Neural crest cell (in vitro differentiated cells): Measurements from ENCODE around the gene COL24A1. TPM values are rescaled to one million over a fixed set of nuclear protein-coding genes. Genes with fewer than 3 reads are reported as not detected.

Source experiments
- DNase-seq: peaks from one replicate; pipeline ENCODE4 v3.0.0; 2021; ENCODE audit warnings: low read depth, mixed read lengths, low spot score
- H3K27ac Mint-ChIP-seq: one replicate; pipeline ENCODE4 v1.8.0; 2021; ENCODE audit warnings: mild to moderate bottlenecking, mixed read lengths; ENCODE audit not compliant: unreplicated experiment
- H3K27me3 Mint-ChIP-seq: 2 replicates; pipeline ENCODE4 v1.8.0; 2021; ENCODE audit warnings: low read depth, mild to moderate bottlenecking, mixed read lengths
- H3K36me3 Mint-ChIP-seq: 2 replicates; pipeline ENCODE4 v1.8.0; 2021; ENCODE audit warnings: low read depth, mild to moderate bottlenecking, mixed read lengths
- H3K4me1 Mint-ChIP-seq: 2 replicates; pipeline ENCODE4 v1.8.0; 2021; ENCODE audit warnings: mixed read lengths
- H3K4me3 Mint-ChIP-seq: one replicate; pipeline ENCODE4 v1.8.0; 2021; ENCODE audit warnings: mild to moderate bottlenecking, mixed read lengths
- H3K9me3 Mint-ChIP-seq: 2 replicates; pipeline ENCODE4 v1.8.0; 2021; ENCODE audit warnings: mixed read lengths
- CTCF ChIP-seq: fragments of 200-600 bp; sonication (generic); conservative IDR thresholded peaks from 2 replicates; pipeline ENCODE4 v1.5.0; 2021; ENCODE audit warnings: antibody characterized with exemption, mild to moderate bottlenecking
- total RNA-seq: library from RNA; stranded (reverse); gene quantifications from 2 replicates; pipeline ENCODE4 v1.2.1, GENCODE V29; 2021

Gene COL24A1
- total RNA-seq, 1 donor from 2014 or later, result 0.35 TPM

GRCh38 chr1:85683292-85684025 is 473.1 kb downstream of the COL24A1 start:
- peaks cover 15% of the 10 kb centered on the region for H3K4me1 Mint-ChIP-seq
- peaks cover 7% of the 10 kb centered on the region for H3K36me3 Mint-ChIP-seq
- TF ChIP-seq CTCF, result no peak
- H3K9me3 Mint-ChIP-seq, result no peaks in the 10 kb centered on the region
- H3K4me3 Mint-ChIP-seq, result no peak overlapping the region
- H3K27me3 Mint-ChIP-seq, result no peaks in the 10 kb centered on the region
- no peak overlapping the region for H3K27ac Mint-ChIP-seq
- no peak for DNase-seq

GRCh38 chr1:85681087-85681486 is 475.5 kb downstream of the COL24A1 start:
- no peak overlapping the region for H3K4me3 Mint-ChIP-seq
- DNase-seq, result peak; percentile 13

More at GRCh38 chr1:85681087-85681486, 475.5 kb downstream of the COL24A1 start:
- Mint-ChIP-seq H3K9me3 (no peaks in the 10 kb centered on the region), H3K27me3 (no peaks in the 10 kb centered on the region), H3K4me1 (peaks cover 15% of the 10 kb centered on the region), H3K36me3 (peaks cover 10% of the 10 kb centered on the region), H3K27ac (peak overlapping the region; percentile 40)
- TF ChIP-seq CTCF, result no peak

Other genes starting within 250 kb of the COL24A1 start
- 43.9 and 45.8 TPM in 2 replicates for gene ODF2L, start 239.6 kb upstream of the COL24A1 start, total RNA-seq